GM12878 (cell line): ENCODE measurements around the gene PRRC2A. TPM values are rescaled to one million over a fixed set of nuclear protein-coding genes. Genes with fewer than 3 reads are reported as not detected.
A peak's percentile ranks its signal among the peaks of the same experiment; 100 is the strongest.

Source experiments
- ATAC-seq: fragments of 200-7000 bp; cut with Tn5 transposase; 3 replicates; pipeline ENCODE4 v1.9.1; 2020; ENCODE audit warnings: mild to moderate bottlenecking, moderate library complexity
- BruUV-seq: library from RNA; stranded (reverse); fragments of 400-500 nt; replicated peaks from 2 replicates; lab custom pipeline; 2021; lab: Mats Ljungman, UMichigan
- CTCF ChIA-PET: fragments of 300-600 bp; sonication (Branson Sonifier 250); formaldehyde crosslinking; extraction: SDS; loops from one replicate; lab custom pipeline; 2021; ENCODE audit warnings: inconsistent platforms; lab: Yijun Ruan, JAX
- POLR2A ChIA-PET: fragments of 350-600 bp; formaldehyde crosslinking; extraction: SDS; loops from one replicate; lab custom pipeline; 2021; ENCODE audit warnings: inconsistent platforms; lab: Charles Lee
- RAD21 ChIA-PET: fragments of 300-600 bp; sonication (Branson Sonifier 250); formaldehyde crosslinking; loops from one replicate; lab custom pipeline; 2023; ENCODE audit warnings: antibody characterized with exemption; ENCODE audit not compliant: unreplicated experiment; lab: Charles Lee
- SMC1A ChIA-PET: fragments of 300-600 bp; sonication (Branson Sonifier 250); formaldehyde crosslinking; loops from one replicate; lab custom pipeline; 2023; ENCODE audit not compliant: unreplicated experiment, uncharacterized antibody; lab: Charles Lee
- DNase-seq: peaks from one replicate; pipeline ENCODE4 v3.0.0-alpha.2; 2011; ENCODE audit warnings: low read depth, low spot score
- FAIRE-seq: peaks from 3 replicates; lab custom pipeline; 2011; peaks lifted over from hg19 to GRCh38; lab: Jason Lieb, UNC
- H2AFZ ChIP-seq: 2 replicates; pipeline ENCODE4 v1.6.0; 2011; ENCODE audit warnings: low read depth, low read length, control low read depth; ENCODE audit not compliant: control insufficient read depth
- H3K27ac ChIP-seq: 2 replicates; pipeline ENCODE4 v1.5.1; 2011; ENCODE audit warnings: control low read depth; ENCODE audit not compliant: control insufficient read depth, insufficient read depth
- H3K27me3 ChIP-seq, 2 experiments: replicated peaks in 1 of 2; 2 replicates each; pipeline versions ENCODE4 v1.6.0 to v1.6.1; 2011; ENCODE audit warnings: low read length in 1 of 2; ENCODE audit not compliant: control insufficient read depth in 2 of 2, insufficient read depth in 2 of 2
- H3K36me3 ChIP-seq, 2 experiments: 2 replicates each; pipeline ENCODE4 v1.5.1; 2011; ENCODE audit warnings: low read length in 1 of 2; ENCODE audit not compliant: control insufficient read depth in 2 of 2, insufficient read depth in 2 of 2
- H3K4me1 ChIP-seq: 2 replicates; pipeline ENCODE4 v1.6.1; 2011; ENCODE audit warnings: mild to moderate bottlenecking, low read length, moderate library complexity, mixed read lengths; ENCODE audit not compliant: control insufficient read depth, insufficient read depth
- H3K4me2 ChIP-seq: 2 replicates; pipeline ENCODE4 v1.6.0; 2011; ENCODE audit warnings: control low read depth; ENCODE audit not compliant: control insufficient read depth, insufficient read depth
- H3K4me3 ChIP-seq: fragments of 200-600 bp; sonication (generic); 2 replicates; pipeline ENCODE4 v1.5.1; 2016
- H3K79me2 ChIP-seq: 2 replicates; pipeline ENCODE4 v1.6.0; 2011; ENCODE audit warnings: low read length; ENCODE audit not compliant: control insufficient read depth, insufficient read depth
- H3K9ac ChIP-seq: 2 replicates; pipeline ENCODE4 v1.8.0; 2011; ENCODE audit warnings: low read length, control low read depth, mixed read lengths; ENCODE audit not compliant: control insufficient read depth, insufficient read depth
- H3K9me3 ChIP-seq: replicated peaks from 3 replicates; pipeline ENCODE4 v1.5.1; 2011; ENCODE audit warnings: mild to moderate bottlenecking, low read length; ENCODE audit not compliant: control insufficient read depth, insufficient read depth
- H4K20me1 ChIP-seq: 2 replicates; pipeline ENCODE4 v1.6.0; 2011; ENCODE audit not compliant: control insufficient read depth, insufficient read depth
- ATF7 ChIP-seq: fragments of 450-650 bp; IDR thresholded peaks from 2 replicates; pipeline ENCODE4 v1.6.1; 2016; ENCODE audit warnings: low read depth, mild to moderate bottlenecking
- CREB1 ChIP-seq: IDR thresholded peaks from 2 replicates; pipeline ENCODE4 v1.6.1; 2012; ENCODE audit warnings: low read depth, mild to moderate bottlenecking, inconsistent platforms
- MEF2B ChIP-seq: fragments of 450-650 bp; IDR thresholded peaks from 2 replicates; pipeline ENCODE4 v1.6.1; 2018; ENCODE audit warnings: mild to moderate bottlenecking, moderate library complexity; ENCODE audit not compliant: partially characterized antibody, poor library complexity, severe bottlenecking
- PAX5 ChIP-seq: IDR thresholded peaks from 2 replicates; pipeline ENCODE4 v1.6.1; 2011; ENCODE audit warnings: low read depth, low read length, borderline replicate concordance
- WGBS: methylation state at CpG from one replicate; pipeline ENCODE4 v1.1.6; 2016; ENCODE audit warnings: low lambda C conversion rate; ENCODE audit not compliant: insufficient replicate concordance, insufficient coverage; ENCODE audit errors: missing lambda C conversion rate; 5-methylcytosine and 5-hydroxymethylcytosine counted together
- in situ Hi-C: fragments of 300-500 bp; cut with MboI; formaldehyde crosslinking; loops from 9 replicates; pipeline ENCODE4 v1.14.3; 2018; ENCODE audit warnings: mixed read lengths
- intact Hi-C: fragments of 100-400 bp; cut with micrococcal nuclease; formaldehyde crosslinking; loops from one replicate; pipeline ENCODE4 v1.14.2; 2022; ENCODE audit not compliant: unreplicated experiment
- polyA plus RNA-seq, 11 experiments: library from polyadenylated mRNA; depleted of rRNA in 4 of 11; unstranded in 6 of 11; stranded (reverse) in 5 of 11; fragments of >200 nt; fragmentation: Nextera tagmentation in 4 of 11; fragmentation: Illumina TruSeq in 1 of 11; extraction: Ambion mirVana in 4 of 11; extraction: Trizol in 1 of 11; gene quantifications; 1 replicate in 1 of 11; 2 replicates in 10 of 11; pipeline versions ENCODE4 v1.2.1 to v1.2.3, GENCODE V29; 2011 to 2016; ENCODE audit warnings: inconsistent platforms in 2 of 11, missing spikeins in 2 of 11, low read depth in 1 of 11
- total RNA-seq, 4 experiments: library from RNA; depleted of rRNA in 3 of 4; stranded (reverse); fragments of >200 nt in 3 of 4; fragmentation: Illumina TruSeq in 1 of 4; extraction: Trizol in 1 of 4; gene quantifications; 2 replicates each; pipeline versions ENCODE4 v1.2.1 to v1.2.3, GENCODE V29; 2013 to 2021

PRRC2A gene
- total and polyA plus RNA-seq, 10 of the 15 experiments (the other 5 are each of a cell fraction or from before 2014, with no cell fraction given): 0.40 to 244 (median 61.3) TPM

DNA sequence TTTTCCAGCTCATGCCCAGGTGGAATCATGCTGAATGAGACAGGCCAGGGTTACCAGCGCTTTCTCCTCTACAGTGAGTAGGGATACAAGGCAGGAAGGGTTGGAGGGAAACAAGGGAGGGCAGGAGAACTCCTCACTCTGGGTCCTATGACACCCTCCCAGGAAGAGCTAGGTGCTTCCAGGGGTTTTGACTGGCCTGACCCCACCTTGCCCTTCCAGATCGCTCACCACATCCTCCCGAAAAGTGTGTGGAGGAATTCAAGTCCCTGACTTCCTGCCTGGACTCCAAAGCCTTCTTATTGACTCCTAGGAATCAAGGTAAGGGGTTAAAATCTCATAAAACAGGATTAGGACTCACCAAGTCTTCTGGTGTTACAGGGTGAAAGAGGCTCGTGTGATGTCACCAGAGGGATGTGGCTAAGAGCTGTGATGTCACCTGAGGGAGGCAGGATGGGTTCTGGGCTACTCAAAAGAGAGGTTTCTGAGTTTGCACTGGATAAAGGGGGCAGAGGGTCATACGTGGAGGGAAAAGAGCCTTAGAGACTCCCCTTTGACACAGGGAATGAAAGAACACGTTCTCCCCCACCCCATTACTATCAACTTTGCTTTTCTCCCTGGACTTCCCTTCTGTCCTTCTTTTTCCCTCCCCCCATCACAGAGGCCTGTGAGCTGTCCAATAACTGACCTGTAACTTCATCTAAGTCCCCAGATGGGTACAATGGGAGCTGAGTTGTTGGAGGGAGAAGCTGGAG is 37.1 kb downstream of the PRRC2A start:
- no peak overlapping the region for H2AFZ ChIP-seq
- H3K9me3 ChIP-seq: no peaks in the 10 kb centered on the region; the same call in 2 of the 3 replicates
- in situ Hi-C loops: no loop called here
- ChIA-PET RAD21 (no interaction called here), CTCF (interaction anchor here (0.7 to 1.8 kb wide), 2 partner anchors 106 to 225 kb away, joined by 3 to 5 read pairs; no protein-coding TSS in a partner anchor), SMC1A (interaction anchor here (1.0 kb wide), 1 partner anchor 160 kb away, joined by 3 read pairs; no protein-coding TSS in a partner anchor)
- H3K27me3 ChIP-seq: no peaks in the 10 kb centered on the region
- no peaks in the 10 kb centered on the region for H4K20me1 ChIP-seq
- intact Hi-C loops: no loop called here
- H3K4me1 ChIP-seq: peaks cover 32% of the 10 kb centered on the region
- BruUV-seq: no TSS peak
- ATAC-seq: no peak
- no peak for DNase-seq
- 0 out of 2 replicates have a peak overlapping the region, but pooled peaks have one; percentile 79 for H3K4me3 ChIP-seq
- no peak overlapping the region; the same call in 1 of the 2 replicates for H3K9ac ChIP-seq
- peak overlapping the region; percentile 99 for H3K4me2 ChIP-seq
- TF ChIP-seq MEF2B (no peak), CREB1 (peak; percentile 30; the same call in 1 of the 2 replicates), ATF7 (0 out of 2 replicates have a peak, but pooled peaks have one; percentile 8), PAX5 (no peak)
- TF ChIP-seq, all 136 proteins: peak for 2
- POLR2A ChIA-PET: interaction anchor here (1.0 to 1.4 kb wide), 2 partner anchors 9 to 81 kb away, joined by 3 to 4 read pairs; no protein-coding TSS in a partner anchor
- no peak for FAIRE-seq
- Histone ChIP-seq H3K36me3 (peaks cover 0 to 5% of the 10 kb centered on the region in 2 experiments; a peak in 3 of 4 replicates), H3K27ac (no peak overlapping the region), H3K79me2 (peaks cover 44% of the 10 kb centered on the region)
- WGBS: 58% methylated on average over 6 of the region's 6 CpGs
